Skeletal muscle satellite cell (primary cell): Measurements from ENCODE around the gene LIAS. TPM values are rescaled to one million over a fixed set of nuclear protein-coding genes. Genes with fewer than 3 reads are reported as not detected.
"Not testable (repeated sequence)": the region's sequence is repeated elsewhere in the genome, so short reads cannot be mapped to it uniquely, and the experiment has no call there.

Source experiments
- H3K27me3 ChIP-seq: 2 replicates; pipeline ENCODE4 v1.7.0; 2013; ENCODE audit warnings: low read length; ENCODE audit not compliant: control insufficient read depth, insufficient read depth
- H3K36me3 ChIP-seq: 2 replicates; pipeline ENCODE4 v1.7.0; 2013; ENCODE audit warnings: mild to moderate bottlenecking, control low read depth, low read length; ENCODE audit not compliant: insufficient read depth
- H3K4me1 ChIP-seq: 2 replicates; pipeline ENCODE4 v1.7.0; 2013; ENCODE audit warnings: low read length; ENCODE audit not compliant: control insufficient read depth, insufficient read depth
- H3K4me2 ChIP-seq: 2 replicates; pipeline ENCODE4 v1.7.0; 2013; ENCODE audit warnings: mild to moderate bottlenecking, low read length
- H3K4me3 ChIP-seq: 2 replicates; pipeline ENCODE4 v1.7.0; 2013; ENCODE audit warnings: low read length
- H3K9ac ChIP-seq: 2 replicates; pipeline ENCODE4 v1.7.0; 2013; ENCODE audit warnings: mild to moderate bottlenecking, low read depth, low read length, moderate library complexity
- H3K9me3 ChIP-seq: replicated peaks from 2 replicates; pipeline ENCODE4 v1.7.0; 2013; ENCODE audit warnings: mild to moderate bottlenecking, control low read depth, low read length
- total RNA-seq: library from RNA; depleted of rRNA; stranded (reverse); fragments of >200 nt; gene quantifications from 2 replicates; pipeline ENCODE4 v1.2.3, GENCODE V29; 2012; rRNA removed

LIAS gene
- 9.0 and 10.6 TPM in 2 replicates for total RNA-seq

DNA sequence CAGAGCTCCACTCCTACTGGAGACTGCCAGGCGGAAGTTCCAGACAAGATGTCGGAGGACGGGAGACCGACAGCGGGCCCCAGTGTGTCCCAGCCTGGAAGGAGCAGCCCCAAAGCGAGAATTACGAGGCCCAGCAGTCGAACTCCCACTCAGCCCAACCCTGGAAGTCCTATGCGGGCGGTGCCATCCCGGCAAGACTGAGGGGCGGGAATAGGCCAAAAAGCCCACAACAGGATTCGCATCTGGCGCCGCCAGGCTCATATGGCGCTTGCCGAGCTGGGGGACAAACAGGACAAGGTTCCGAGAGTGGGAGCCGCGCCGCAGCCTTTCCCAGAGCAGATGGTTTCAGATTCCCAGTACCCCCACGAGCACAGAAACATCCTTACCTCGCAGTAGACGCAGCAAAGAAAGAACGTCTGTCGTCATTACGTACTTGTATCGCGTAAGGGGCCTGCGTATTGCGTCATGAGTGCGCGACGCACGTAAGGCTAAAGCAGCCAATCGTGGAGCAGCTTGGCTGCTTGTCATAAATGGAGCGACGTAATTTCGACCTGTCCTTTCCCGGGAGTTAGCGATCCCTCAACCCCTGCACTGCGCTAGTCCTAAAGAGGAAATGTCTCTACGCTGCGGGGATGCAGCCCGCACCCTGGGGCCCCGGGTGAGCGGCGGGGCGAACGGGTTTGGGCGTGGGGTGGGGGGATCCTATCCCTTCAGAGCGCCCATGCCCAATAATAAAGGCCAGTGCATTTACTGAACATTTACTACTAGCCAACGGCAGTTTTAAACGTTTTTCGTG, at the start of gene LIAS, which contains the start of gene RPL9:
Gene LIAS (plus strand): TSS at position 552 of the 796 bp plus-strand sequence. CDS start 62 bp downstream, at position 614.
Gene RPL9 (minus strand): TSS at position 418 of the 796 bp plus-strand sequence. CDS start 483 bp downstream, outside the sequence.
- Histone ChIP-seq H3K4me1 (peaks cover 11% of the 10 kb centered on the region), H3K4me3 (peak within 1 kb of the TSS; percentile 94), H3K9me3 (no peaks in the 10 kb centered on the region), H3K9ac (peak within 1 kb of the TSS; percentile 98), H3K27me3 (no peaks in the 10 kb centered on the region), H3K4me2 (peak within 1 kb of the TSS; percentile 91), H3K36me3 (peaks cover 45% of the 10 kb centered on the region)

DNA sequence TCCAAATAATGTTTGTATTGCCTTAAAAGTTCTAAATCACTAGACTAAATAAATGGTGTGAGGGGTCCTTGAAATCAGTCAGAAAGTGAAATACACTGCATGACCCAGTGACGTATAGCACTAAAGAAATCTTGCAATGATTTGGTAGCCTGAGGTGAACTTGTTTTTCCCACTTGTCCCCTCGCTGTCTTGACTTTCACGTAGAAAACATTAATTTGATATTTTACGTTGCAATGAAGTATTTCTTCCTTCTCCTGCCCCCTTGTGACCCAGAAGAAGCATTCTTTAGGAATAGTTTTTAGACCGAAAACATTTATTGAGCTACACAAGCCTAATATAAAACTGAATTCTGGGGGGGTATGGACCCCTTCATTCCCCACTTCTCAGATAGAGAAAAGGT, 48.4 kb upstream of the LIAS start:
- Histone ChIP-seq H3K9ac (no peak overlapping the region), H3K36me3 (no peaks in the 10 kb centered on the region), H3K4me1 (peaks cover 3% of the 10 kb centered on the region), H3K27me3 (no peaks in the 10 kb centered on the region), H3K4me2 (peak overlapping the region; percentile 52), H3K4me3 (no peak overlapping the region), H3K9me3 (no peaks in the 10 kb centered on the region)

DNA sequence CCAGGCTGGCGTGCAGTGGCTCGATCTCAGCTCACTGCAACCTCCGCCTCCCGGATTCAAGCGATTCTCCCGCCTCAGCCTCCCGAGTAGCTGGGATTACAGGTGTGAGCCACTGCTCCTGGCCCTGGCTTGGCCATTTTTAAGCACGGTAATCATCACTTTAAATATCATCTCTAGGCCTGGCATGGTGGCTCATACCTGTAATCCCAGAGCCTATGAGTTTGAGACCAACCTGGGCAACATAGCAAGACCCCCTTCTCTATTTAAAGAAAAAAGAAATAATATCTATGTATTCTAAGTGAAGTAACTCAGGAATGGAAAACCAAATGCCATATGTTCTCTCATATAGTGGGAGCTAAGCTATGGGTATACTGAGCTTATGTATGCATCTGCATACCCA, 47.3 kb upstream of the LIAS start:
- H3K9me3 ChIP-seq, H3K4me2 ChIP-seq, H3K9ac ChIP-seq, H3K27me3 ChIP-seq, H3K4me1 ChIP-seq, H3K4me3 ChIP-seq, H3K36me3 ChIP-seq: not testable (repeated sequence)

DNA sequence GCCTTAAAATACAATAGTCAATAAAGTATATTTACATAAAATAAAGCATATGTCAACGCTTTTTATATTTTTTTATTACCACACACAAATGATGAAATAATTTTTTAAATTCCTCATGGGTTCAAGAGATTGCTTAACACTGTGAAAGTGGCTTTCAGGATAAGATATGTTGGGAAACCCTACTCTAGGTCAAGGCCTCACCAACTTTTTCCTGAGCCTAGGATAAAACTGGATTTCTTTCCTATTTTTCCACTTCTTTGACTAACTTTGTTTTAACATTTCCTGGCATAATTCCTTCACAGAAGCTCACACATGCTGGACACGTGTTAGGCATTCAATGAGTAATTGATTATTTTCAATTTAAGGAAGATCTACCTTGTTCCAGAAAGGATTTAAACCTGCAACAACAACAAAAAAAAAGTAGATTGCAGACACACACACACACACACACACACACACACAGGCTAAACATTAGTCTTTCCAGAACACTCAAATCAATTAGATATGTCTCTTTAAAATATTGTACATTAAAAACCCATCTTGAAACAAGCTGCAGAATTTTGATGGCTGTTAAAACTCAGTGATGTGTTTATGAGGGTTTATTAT, 43.1 kb upstream of the LIAS start:
- Histone ChIP-seq H3K9ac (no peak overlapping the region), H3K4me2 (no peak overlapping the region), H3K27me3 (no peaks in the 10 kb centered on the region), H3K4me3 (no peak overlapping the region), H3K36me3 (no peaks in the 10 kb centered on the region), H3K4me1 (no peaks in the 10 kb centered on the region), H3K9me3 (no peaks in the 10 kb centered on the region)

DNA sequence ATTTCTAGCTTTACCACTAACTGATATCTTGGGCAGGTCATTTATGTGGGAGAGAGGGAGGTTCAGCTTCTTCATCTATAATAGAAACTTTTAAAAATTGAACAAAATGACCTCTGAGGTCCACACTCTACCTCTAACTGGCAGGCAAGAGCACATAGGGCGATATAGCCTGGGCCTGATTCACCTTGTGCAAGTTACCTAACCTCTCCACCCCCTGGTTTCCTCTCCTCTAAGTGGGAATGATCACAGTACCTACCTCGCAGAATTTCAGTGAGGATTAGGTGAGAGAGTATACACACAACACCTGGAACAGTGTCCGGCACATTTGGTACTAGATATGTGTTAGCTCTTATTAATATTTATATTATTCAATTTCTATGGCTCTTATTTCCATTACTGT, 36.6 kb upstream of the LIAS start:
- H3K4me1 ChIP-seq, result no peaks in the 10 kb centered on the region
- no peaks in the 10 kb centered on the region for H3K27me3 ChIP-seq
- H3K9ac ChIP-seq, result no peak overlapping the region
- no peaks in the 10 kb centered on the region for H3K36me3 ChIP-seq
- H3K4me2 ChIP-seq, result no peak overlapping the region
- H3K9me3 ChIP-seq, result no peaks in the 10 kb centered on the region
- no peak overlapping the region for H3K4me3 ChIP-seq

DNA sequence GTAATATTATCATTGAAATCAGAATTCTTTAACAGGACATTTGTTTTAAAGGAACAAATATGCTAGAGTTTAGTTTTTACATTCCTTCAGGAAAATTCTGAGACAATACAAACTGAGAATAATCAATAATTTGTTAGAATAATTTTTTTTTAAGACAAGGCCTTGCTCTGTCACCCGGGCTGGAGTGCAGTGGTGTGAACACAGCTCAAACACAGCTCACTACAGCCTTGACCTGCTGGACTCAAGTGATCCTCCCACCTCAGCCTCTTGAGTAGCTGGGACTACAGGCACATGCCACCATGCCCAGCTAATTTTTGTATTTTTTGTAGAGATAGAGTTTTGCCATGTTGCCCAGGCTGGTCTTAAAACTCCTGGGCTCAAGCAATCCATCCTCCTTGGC, 33.6 kb upstream of the LIAS start:
- not testable (repeated sequence) for H3K9me3 ChIP-seq, H3K4me2 ChIP-seq, H3K9ac ChIP-seq, H3K36me3 ChIP-seq, H3K27me3 ChIP-seq, H3K4me3 ChIP-seq, H3K4me1 ChIP-seq

DNA sequence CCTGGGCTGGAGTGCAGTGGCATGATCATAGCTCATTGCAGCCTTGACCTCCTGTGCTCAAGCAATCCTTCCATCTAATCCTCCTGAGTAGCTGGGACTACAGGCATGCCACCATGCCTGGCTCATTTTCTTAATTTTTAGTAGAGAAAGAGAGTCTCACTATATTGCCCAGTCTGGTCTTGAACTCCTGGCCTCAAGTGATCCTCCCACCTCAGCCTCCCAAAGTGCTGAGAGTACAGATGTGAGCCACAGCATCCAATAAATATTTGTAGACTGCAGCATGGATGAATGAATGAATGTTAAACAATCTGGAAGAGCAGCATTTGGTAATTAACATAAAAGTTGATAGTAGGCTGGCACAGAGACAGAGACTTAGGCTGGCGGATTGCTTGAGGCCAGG, 32.1 kb upstream of the LIAS start:
- no peaks in the 10 kb centered on the region for H3K4me1 ChIP-seq
- H3K4me2 ChIP-seq, result no peak overlapping the region
- H3K9ac ChIP-seq, result no peak overlapping the region
- H3K27me3 ChIP-seq, result peaks cover 5% of the 10 kb centered on the region
- no peak overlapping the region for H3K4me3 ChIP-seq
- no peaks in the 10 kb centered on the region for H3K9me3 ChIP-seq
- H3K36me3 ChIP-seq, result no peaks in the 10 kb centered on the region

DNA sequence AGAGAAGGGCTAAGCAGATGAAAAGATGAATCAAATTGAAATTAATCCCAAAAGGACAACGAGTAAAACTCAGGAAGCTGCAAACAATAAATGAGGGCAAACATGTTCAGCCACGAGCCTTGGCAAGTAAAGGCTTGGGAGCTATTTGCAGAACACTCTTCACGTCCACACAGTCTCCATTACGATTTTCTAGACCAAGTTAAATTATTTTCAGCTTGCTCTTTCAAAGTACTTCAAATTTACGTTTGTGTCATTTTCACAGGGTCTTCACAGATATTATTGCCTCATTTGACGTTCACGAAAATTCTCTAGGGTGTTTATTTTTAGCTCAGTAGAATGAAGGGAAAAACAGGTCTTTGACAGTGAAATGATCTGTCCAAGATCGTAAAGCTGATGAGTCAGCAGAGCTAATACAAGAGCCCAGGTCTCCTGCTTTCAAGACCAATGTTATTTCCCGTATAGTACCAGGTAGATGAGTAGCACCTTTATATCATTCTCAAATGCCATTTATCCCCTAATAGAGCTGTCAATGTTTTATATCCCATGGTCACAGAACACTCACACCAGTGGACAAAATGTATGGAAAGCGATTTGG, 31.2 kb upstream of the LIAS start:
- no peaks in the 10 kb centered on the region for H3K4me1 ChIP-seq
- H3K36me3 ChIP-seq, result no peaks in the 10 kb centered on the region
- H3K4me2 ChIP-seq, result peak overlapping the region; percentile 7
- no peak overlapping the region for H3K9ac ChIP-seq
- H3K9me3 ChIP-seq, result no peaks in the 10 kb centered on the region
- peaks cover 5% of the 10 kb centered on the region for H3K27me3 ChIP-seq
- no peak overlapping the region for H3K4me3 ChIP-seq

DNA sequence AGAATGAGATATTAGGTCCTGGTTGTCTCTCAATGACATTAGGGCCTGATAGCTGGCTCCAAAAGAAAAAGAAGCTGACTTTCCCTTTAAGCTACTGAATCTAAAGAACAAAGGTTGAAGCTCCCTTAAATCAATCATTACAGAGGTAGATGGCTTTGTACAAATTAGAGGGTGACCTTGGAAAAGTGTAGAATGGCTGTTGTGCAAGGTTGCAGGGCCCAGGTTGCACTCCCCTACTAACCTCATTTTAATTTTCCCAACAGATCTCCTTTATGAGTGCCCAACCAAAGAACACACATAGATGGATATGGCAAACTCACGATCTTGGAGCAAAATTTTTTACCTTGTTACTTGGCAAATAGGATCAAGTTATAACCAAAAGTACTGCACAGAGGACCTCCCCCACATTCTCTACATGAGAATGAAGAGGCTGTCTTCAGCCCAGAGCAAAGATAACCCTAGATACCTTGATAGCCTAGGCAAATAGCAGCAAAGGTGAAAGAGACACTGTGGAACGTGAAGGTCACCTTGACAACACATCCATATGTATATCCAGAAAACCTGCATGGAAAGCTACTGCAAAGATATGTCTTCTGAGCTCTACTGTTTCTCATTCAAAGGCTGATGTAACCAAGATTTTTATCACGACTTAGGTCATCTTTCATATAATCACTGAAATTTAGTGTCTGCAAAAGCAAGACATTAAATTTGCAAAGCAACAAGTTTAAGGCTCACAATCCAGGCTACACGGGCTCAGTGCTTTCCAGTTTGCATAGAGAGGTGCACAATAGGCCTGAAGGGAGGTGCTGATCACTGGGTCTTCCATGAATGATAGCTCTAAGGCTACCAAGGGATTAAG, 29.2 kb upstream of the LIAS start:
- Histone ChIP-seq H3K36me3 (no peaks in the 10 kb centered on the region), H3K4me3 (no peak overlapping the region), H3K9ac (no peak overlapping the region), H3K4me2 (no peak overlapping the region), H3K9me3 (no peaks in the 10 kb centered on the region), H3K27me3 (peaks cover 5% of the 10 kb centered on the region), H3K4me1 (no peaks in the 10 kb centered on the region)

DNA sequence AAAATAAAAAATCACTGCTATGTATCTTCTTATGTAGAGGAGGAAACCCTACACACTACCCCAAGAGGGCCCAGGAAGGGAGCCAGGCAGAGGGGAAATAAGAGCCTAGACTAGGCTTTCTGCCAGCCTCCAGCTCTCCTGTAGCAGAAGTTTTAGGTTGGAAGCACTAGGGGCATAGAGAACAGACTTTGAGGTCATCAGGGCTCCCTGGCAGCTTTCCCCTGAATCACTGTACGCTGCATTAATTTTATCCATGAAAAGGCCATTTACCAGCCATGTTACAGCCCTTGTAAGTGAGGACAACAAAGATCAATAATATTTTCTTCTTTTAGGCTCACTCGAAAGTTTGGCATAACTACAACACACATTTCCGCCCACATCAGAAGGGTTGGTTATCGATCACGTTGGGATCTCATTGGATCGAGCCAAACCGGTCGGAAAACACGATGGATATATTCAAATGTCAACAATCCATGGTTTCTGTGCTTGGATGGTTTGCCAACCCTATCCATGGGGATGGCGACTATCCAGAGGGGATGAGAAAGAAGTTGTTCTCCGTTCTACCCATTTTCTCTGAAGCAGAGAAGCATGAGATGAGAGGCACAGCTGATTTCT, 24.9 kb upstream of the LIAS start:
- Histone ChIP-seq H3K9ac (no peak overlapping the region), H3K4me3 (no peak overlapping the region), H3K9me3 (no peaks in the 10 kb centered on the region), H3K27me3 (peaks cover 35% of the 10 kb centered on the region), H3K4me2 (no peak overlapping the region), H3K36me3 (no peaks in the 10 kb centered on the region), H3K4me1 (no peaks in the 10 kb centered on the region)
